Stomach (tissue), 9 donors: ENCODE measurements around the gene NBEAL2. TPM values are rescaled to one million over a fixed set of nuclear protein-coding genes. Genes with fewer than 3 reads are reported as not detected.

Experiments used
- DNase-seq, 2 donors: peaks; one replicate each; pipeline versions ENCODE4 v3.0.0 to v3.0.0-alpha.2; 2013 to 2019
- H3K27ac ChIP-seq, 5 donors: fragments of 200-600 bp in 4 of 5; sonication (generic) in 4 of 5; one replicate each; pipeline ENCODE4 v1.5.1; 2013 to 2019; ENCODE audit warnings: mild to moderate bottlenecking in 1 of 5, moderate library complexity in 1 of 5
- H3K27me3 ChIP-seq, 3 donors: fragments of 200-600 bp; sonication (generic); one replicate each; pipeline ENCODE4 v1.5.1; 2017 to 2019; ENCODE audit warnings: mixed run types in 1 of 3
- H3K36me3 ChIP-seq, 4 donors: fragments of 200-600 bp; sonication (generic); 1 replicate in 3 of 4; 2 replicates in 1 of 4; pipeline ENCODE4 v1.5.1; 2016 to 2019
- H3K4me1 ChIP-seq, 4 donors: fragments of 200-600 bp; sonication (generic); one replicate each; pipeline ENCODE4 v1.5.1; 2016 to 2019
- H3K4me3 ChIP-seq, 4 donors: fragments of 200-600 bp; sonication (generic) in 3 of 4; one replicate each; pipeline ENCODE4 v1.5.1; 2016 to 2019; ENCODE audit warnings: mild to moderate bottlenecking in 1 of 4
- H3K9me3 ChIP-seq, 4 donors: fragments of 200-600 bp; sonication (generic); one replicate each; pipeline ENCODE4 v1.5.1; 2016 to 2019
- CTCF ChIP-seq, 7 experiments: fragments of 450-650 bp in 4 of 7; fragments of 200-600 bp in 3 of 7; sonication (generic) in 3 of 7; IDR thresholded peaks; one replicate each; pipeline ENCODE4 v1.5.1; 2016 to 2019; ENCODE audit warnings: antibody characterized with exemption in 7 of 7, control low read depth in 2 of 7, mild to moderate bottlenecking in 1 of 7
- EP300 ChIP-seq: sonication (generic); formaldehyde crosslinking; IDR thresholded peaks from one replicate; pipeline ENCODE4 v1.6.1; 2017; ENCODE audit warnings: antibody characterized with exemption
- POLR2A ChIP-seq, 4 donors: fragments of 450-650 bp; IDR thresholded peaks; one replicate each; pipeline ENCODE4 v1.6.1; 2016; ENCODE audit warnings: antibody characterized with exemption in 4 of 4, control low read depth in 2 of 4, mild to moderate bottlenecking in 1 of 4, moderate library complexity in 1 of 4
- POLR2AphosphoS5 ChIP-seq, 3 donors: sonication (generic); formaldehyde crosslinking; IDR thresholded peaks; one replicate each; pipeline ENCODE4 v1.6.1; 2016; ENCODE audit warnings: antibody characterized with exemption in 3 of 3
- WGBS, 5 donors: extraction: QIAGEN DNeasy Blood & Tissue Kit in 3 of 5; methylation state at CpG; one replicate each; pipeline versions ENCODE4 v1.1.5 to v1.1.7; 2013 to 2018; 5-methylcytosine and 5-hydroxymethylcytosine counted together
- intact Hi-C: fragments of 100-400 bp; cut with DNase I; formaldehyde crosslinking; loops from one replicate; pipeline ENCODE4 v1.15.1; 2023; ENCODE audit warnings: low total_unique reads
- polyA plus RNA-seq, 3 donors: library from polyadenylated mRNA; stranded (reverse); fragments of 200-250 nt; gene quantifications; one replicate each; pipeline ENCODE4 v1.2.3, GENCODE V29; 2013
- total RNA-seq, 5 donors: library from RNA; depleted of rRNA; stranded (reverse); fragments of >200 nt; gene quantifications; one replicate each; pipeline versions ENCODE4 v1.1.0 to v1.2.3, GENCODE V29; 2014 to 2016
- donor health status: healthy with polysubstance abuse.
- donor health status: Bipolar disorder and iron deficiency.
- donor health status: healthy.

The NBEAL2 gene
- total and polyA plus RNA-seq, 8 donors = 35.0 to 653 (median 214) TPM

GRCh38 chr3:47001731-47002170 lies 22.3 kb downstream of the NBEAL2 start:
- no peaks in the 10 kb centered on the region for H3K9me3 ChIP-seq
- peaks cover 0 to 9% (median 4%) of the 10 kb centered on the region in 4 donors for H3K4me1 ChIP-seq
- DNase-seq = no peak
- WGBS, 5 donors = 85 to 95% (median 93%) methylated on average over 8 to 16 of the region's 16 CpGs
- H3K27me3 ChIP-seq = no peaks in the 10 kb centered on the region
- TF ChIP-seq EP300 (no peak), POLR2AphosphoS5 (IDR thresholded peaks at IDR 0.05) (no peak), POLR2A (IDR thresholded peaks at IDR 0.05) (no peak), CTCF (IDR thresholded peaks at IDR 0.05) (no peak)
- no peak overlapping the region for H3K4me3 ChIP-seq
- H3K36me3 ChIP-seq = peaks cover 74 to 100% (median 91%) of the 10 kb centered on the region in 4 donors
- H3K27ac ChIP-seq = no peak overlapping the region
- intact Hi-C loops = no loop called here

GRCh38 chr3:47002171-47003055 lies 22.9 kb downstream of the NBEAL2 start:
- Histone ChIP-seq H3K27ac (no peak overlapping the region), H3K27me3 (no peaks in the 10 kb centered on the region), H3K4me1 (peaks cover 0 to 9% (median 4%) of the 10 kb centered on the region in 4 donors), H3K4me3 (no peak overlapping the region), H3K9me3 (no peaks in the 10 kb centered on the region), H3K36me3 (peaks cover 76 to 100% (median 94%) of the 10 kb centered on the region in 4 donors)
- WGBS, 5 donors = 77 to 84% (median 82%) methylated on average over 14 to 35 of the region's 35 CpGs
- TF ChIP-seq POLR2AphosphoS5 (IDR thresholded peaks at IDR 0.05) (no peak), CTCF (IDR thresholded peaks at IDR 0.05) (no peak), POLR2A (IDR thresholded peaks at IDR 0.05) (no peak)
- intact Hi-C loops = no loop called here
- no peak for DNase-seq

GRCh38 chr3:47003056-47003410 lies 23.6 kb downstream of the NBEAL2 start:
- Histone ChIP-seq H3K27me3 (no peaks in the 10 kb centered on the region), H3K4me1 (peaks cover 0 to 8% (median 4%) of the 10 kb centered on the region in 4 donors), H3K36me3 (peaks cover 76 to 100% (median 97%) of the 10 kb centered on the region in 4 donors), H3K9me3 (no peaks in the 10 kb centered on the region), H3K27ac (no peak overlapping the region), H3K4me3 (no peak overlapping the region)
- TF ChIP-seq CTCF (IDR thresholded peaks at IDR 0.05) (no peak), POLR2A (IDR thresholded peaks at IDR 0.05) (no peak), EP300 (no peak), POLR2AphosphoS5 (IDR thresholded peaks at IDR 0.05) (no peak)
- 91 to 96% (median 92%) methylated on average over 6 to 10 of the region's 10 CpGs for WGBS, 5 donors
- intact Hi-C loops = no loop called here
- DNase-seq = no peak

GRCh38 chr3:47003461-47004368 lies 24.2 kb downstream of the NBEAL2 start:
- intact Hi-C loops = no loop called here
- H3K36me3 ChIP-seq = peaks cover 75 to 100% (median 99%) of the 10 kb centered on the region in 4 donors
- H3K4me1 ChIP-seq = peaks cover under 1 to 8% (median 4%) of the 10 kb centered on the region in 4 donors
- no peak for TF ChIP-seq EP300
- TF ChIP-seq POLR2AphosphoS5 (IDR thresholded peaks at IDR 0.05) = no peak
- no peak for TF ChIP-seq CTCF (IDR thresholded peaks at IDR 0.05)
- no peak for TF ChIP-seq POLR2A (IDR thresholded peaks at IDR 0.05)
- no peak overlapping the region for H3K4me3 ChIP-seq
- H3K27me3 ChIP-seq = no peaks in the 10 kb centered on the region
- DNase-seq = no peak
- H3K9me3 ChIP-seq = no peaks in the 10 kb centered on the region
- no peak overlapping the region for H3K27ac ChIP-seq
- 94 to 97% (median 94%) methylated on average over 27 of the region's 27 CpGs for WGBS, 5 donors
